ENCODE results near the gene EPB41L4B.

The EPB41L4B gene

DNA sequence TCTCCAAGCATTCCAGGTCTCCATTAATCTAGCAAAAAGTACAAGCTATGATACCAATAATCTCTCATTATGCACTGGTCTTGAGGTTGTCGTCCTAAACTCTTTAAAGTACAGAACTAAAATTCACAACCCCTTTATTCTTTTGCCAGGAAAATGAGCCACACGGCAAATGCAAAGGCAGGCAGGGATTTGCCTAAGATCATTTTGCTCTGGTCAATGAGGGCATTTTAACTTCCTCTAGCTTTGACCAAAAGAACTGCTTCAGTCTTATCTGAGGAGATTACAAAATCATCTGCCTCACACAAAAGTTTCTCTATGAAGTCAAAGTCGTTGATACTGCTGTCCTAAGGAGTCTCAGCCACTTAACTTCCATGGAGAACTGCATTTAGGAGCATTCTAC, 51.8 kb downstream of the EPB41L4B start:
- no peak for DNase-seq

DNA sequence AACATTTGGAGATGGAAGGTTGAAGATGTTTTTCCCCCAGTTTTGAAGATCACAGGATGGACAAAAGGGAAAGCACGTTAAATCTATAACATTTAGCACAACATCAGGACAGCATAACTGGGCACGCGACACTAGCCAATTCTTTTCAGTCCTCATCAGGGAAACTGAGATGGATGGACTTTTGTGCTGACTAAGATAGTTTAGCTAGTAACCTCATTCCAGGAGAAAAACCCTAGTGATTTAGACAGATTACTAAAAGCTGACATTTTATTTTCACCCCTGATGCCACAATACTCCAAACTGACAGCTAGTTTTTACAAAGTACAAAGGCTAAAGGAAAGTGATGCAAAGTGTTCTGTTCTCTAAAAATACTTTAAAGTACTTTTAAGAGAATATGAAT, 53.3 kb downstream of the EPB41L4B start:
- DNase-seq = no peak

DNA sequence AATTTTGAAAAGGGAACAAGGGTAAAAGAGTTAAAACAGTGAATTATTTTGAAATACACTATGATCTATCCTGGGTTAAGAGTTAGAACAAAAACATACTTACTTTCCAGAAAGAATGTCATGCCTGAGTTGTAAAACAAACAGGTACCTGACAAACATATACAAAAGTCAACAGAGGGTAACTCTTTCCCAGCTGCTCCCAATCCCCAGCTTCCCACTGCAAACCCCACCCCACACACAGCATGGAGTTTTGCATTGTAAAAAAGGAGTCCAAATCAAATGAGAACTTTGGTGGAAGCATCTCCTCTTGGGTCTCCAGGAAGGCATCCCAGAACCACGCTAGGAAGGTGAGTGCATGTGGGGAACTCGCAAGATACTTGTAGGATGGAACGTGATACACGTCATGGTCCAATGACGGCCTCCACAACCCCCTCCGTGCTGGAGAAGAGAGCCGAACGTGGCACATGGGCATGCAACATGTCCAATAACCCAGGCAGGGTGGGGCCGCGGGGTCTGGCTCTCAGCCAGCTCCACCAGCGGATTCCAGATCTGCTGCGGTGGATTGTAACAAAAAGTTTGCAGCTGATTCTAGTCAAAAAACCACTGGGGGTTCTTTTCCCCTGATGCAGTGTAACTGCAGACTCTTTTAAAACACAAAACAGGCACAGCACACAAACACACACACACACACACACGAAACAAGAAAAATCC, 55.8 kb downstream of the EPB41L4B start:
- DNase-seq = peak; percentile 13

DNA sequence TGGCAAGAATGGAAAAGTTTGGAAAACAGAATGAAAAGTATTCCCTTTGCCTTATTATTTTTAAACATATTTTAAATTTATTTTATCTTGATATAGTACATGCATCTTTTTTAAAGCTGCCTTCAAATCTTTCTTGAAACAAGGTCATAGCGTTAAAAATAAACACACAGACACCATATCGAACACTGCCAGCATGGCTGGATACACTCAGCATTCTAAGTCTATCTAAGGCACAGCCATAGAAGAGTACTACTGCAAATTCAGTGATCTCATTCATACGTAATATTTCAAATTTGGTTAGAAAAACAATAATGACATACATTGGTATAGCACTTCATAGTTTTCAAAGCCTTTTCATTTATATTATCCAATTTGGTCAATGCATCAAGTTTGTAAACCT, 57.5 kb downstream of the EPB41L4B start:
- DNase-seq = no peak

DNA sequence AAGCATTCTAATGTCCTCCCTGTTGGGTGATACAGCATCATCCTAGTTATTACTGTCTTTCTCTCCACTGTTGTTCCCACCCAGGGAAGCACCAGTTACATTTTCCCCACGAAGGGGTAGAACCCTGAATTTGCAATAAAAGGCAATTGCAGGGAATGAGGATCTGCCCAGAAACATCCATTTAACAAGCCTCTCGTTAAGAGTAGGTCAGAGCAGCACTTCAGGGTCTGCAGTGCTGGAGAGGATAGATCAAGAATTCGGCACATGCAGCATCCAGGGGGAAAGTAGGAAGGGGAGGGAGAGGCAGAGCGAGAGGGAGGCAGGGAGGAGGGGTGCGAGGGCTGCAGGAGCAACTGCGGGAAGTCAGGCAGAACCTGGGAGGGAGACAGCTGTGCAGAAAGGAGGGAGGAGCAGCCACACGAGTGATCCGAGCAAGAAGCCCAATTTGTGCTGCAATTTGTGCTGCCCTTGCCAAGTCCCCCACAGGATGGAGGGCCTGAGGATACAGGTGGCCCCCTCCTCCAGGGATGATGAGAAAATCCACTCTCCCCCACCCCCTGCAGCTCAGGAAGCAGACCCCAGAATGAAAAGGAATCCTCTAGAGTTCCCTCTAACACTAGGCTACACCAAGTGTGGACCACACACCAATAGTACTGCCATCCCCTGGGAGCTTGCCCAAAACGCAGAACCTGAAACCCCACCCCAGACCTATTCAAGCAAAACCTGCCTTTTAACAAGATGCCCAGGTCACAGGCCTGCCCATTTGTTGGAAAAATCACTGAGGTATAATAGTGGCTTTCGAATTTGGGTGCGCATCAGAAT, 62.2 kb downstream of the EPB41L4B start:
- no peak for DNase-seq

DNA sequence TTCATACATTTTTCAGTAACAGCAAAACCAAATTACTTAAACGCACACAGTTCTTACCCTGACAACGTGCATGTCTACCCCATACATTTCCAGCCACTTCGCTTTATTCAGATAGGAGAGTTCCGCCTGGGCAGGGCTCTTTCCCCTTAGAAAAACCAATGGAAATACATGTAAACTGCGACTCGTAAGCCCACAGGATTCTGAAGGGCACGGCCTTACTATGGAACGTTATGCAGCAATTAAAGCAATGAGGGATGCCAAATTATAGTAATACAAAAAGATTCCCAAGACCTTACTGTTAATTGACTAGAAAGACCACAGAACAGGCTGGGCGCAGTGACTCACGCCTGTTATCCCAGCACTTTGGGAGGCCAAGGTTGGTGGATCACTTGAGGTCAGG, 64.5 kb downstream of the EPB41L4B start:
- DNase-seq = no peak

DNA sequence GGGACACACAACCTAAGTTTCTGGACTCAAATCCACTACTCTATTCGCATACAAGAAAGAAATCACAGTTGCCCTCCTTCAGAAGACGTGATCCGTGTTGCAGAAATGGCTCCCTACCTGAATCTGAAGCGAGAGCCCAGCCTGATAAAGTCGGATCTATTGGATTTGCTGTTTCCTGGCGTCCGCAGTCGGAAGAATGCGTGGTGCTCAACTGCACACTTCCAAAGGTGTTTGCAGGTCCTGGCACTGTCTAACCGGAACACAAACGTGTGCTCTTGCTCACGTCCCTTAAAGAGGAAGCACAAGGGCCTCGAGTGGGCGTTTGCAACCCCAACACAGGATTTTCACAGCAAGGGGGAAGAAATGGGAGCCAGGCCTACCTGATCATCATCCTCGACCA, 65.5 kb downstream of the EPB41L4B start:
- no peak for DNase-seq

DNA sequence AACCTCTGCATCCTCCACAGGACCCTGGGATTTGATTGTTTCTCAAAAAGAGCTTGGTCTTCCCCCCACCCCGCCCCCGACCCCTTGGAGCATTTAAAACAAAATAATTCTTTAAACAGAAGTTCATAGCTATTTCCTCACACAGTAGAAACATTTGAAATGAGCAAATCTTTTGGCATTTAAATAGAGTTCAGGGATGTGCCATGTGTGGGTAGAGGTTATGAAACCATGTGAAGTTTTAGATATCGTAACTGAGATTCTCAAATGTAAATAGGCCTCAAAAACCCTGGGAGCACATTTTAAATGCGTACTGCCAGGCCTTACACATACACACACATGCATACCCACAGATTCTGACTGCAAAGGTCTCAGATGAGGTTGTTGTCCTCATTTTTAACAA, 66.5 kb downstream of the EPB41L4B start:
- DNase-seq = no peak

DNA sequence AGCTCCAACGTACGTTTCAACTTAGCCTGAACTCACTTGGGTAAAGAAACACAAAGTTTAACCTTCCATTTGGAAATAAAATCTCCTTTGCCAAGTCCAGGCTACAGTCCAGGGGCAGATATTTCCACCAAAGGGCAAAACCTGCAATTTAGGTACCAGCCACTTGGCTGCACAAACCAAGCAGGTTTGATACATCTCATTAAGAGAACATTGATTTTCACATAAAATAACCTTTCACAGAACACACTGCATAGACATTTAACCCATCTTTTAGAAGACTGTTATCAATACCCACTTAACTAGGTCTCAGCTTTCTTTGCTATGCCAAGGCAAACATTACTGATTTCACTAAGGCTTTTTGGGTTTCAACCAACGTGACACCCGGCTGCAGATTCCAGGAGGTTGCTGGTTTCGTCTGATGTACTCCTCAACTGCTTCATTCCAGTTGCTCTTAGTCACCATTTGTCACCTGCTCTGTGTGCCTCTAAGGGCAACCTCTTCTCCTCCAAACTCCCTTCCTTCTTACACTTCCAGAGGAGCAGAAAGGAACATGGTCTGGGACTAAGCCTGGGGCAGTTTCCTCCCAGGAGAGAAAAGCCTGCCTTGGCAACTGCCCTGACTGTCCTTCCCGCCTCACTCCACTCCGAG, 67.1 kb downstream of the EPB41L4B start:
- no peak for DNase-seq

DNA sequence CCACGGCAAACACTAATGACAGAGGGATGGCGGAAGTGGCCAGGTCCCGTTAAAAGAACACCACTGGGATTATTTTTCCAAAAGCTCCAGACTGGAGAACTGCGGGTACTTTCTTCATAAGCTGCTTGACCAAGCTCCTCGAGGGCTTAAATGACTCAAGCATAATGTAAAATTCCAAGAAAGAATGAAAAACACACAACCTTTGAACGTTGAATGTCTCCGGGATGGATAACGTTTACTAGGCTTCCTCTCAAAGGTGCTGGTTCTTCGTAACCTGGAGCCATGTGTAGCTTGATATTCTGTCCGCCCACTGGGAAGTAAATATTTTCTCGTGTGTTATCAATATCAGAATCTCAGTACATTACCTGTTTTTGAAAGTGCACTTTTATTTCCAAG, 67.6 kb downstream of the EPB41L4B start:
- no peak for DNase-seq

DNA sequence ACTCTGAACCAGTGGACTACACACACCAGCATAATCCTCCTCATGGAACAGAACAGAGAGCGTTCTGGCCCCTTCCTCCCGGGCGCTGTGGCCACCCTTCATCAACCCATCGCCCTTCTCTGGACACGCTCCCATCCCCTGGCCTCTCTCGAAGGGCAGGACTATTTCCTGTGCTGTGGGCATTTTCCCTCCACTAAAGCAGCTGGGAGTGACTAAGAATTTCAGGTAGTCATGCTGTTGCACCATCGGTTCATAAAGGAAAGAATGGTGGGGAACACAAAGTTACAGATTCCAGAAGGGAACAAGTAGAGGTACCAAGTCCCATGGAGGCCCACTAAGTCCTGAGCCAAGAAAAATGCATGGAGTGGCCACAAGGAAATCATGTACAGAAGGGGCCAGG, 68.6 kb downstream of the EPB41L4B start:
- DNase-seq = no peak

DNA sequence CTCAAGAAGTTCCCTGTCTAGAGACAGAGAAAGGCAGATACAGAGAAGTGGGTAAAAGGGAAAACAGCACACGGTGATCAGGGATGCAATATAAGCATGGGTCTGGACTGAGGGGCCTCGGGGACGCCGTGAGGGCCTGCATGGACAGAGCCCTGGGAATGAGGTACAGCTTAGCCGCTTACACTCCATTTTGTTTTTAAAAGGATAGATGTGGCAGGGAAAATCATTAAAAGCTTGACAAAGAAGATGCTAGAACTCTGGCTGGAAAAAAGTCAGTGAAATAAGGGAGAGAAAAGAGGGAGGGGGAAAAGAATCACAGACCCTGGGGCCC, 69.1 kb downstream of the EPB41L4B start:
- no peak for DNase-seq

DNA sequence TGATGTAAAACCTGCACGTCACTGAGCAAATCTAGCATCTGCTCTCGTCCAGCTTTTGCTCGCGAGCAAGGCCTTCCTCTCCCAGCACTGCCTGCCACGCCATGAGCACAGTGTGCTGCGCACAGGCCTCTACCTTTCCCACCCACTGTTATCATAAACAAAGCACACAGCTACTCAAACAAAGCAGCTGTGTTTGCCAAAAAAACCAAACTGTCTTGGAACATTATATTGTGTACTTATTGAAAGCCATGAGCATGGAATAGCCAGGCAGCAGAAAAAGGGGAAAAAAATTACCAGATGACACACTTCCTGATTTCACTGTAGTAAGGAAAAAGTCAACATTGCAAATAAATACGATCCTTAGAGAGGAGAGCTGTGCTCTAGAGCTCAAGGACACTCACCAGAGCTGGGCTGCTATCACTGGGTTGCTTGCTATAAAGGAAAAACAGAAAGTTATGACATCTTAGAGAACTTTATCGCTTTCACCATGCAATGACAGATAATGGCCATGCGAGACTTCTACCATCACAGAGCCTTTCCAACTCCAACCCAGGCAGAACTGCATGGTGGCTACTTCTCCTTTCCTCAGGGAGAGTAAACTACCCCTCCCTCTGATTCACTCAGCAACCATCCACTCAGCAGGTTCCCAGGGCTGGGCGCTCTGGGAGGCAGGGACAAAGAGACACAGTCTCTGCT, 69.6 kb downstream of the EPB41L4B start:
- DNase-seq = peak; percentile 96

DNA sequence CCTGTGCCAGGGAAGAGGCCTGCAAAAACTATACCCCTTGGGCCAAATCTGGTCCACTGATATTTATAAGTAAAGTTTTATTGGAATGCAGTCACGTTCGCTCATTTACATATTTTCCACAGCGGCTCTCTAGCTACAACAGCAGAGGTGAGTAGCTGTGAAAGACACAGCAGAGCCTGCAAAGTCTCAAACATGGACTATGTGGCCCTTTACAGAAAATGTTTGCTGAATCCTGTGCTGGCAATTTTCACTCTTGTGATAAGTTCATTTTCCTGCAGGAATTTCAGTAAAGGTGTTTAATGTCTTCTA, 70.1 kb downstream of the EPB41L4B start:
- DNase-seq = no peak

DNA sequence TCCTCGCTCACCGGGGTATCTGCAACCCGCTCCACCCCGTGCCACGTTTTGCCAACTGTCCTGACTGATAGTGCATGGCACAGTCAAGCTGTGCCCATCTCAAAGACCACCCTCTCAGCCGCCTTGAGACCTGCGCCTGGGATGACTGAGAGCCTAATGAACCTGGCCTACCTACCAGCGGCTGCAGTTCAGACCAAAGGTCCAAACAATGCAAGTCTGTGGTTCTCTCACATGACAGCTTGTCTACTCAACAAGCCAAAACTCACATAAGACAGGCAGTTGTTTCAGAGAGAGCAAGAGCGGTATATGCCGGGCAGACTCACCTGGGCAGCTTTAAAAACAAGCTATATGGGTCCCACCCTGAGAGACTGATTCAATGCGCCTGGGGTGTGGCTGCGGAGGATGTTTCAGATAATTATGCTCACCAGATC, 70.5 kb downstream of the EPB41L4B start:
- peak; percentile 58 for DNase-seq

DNA sequence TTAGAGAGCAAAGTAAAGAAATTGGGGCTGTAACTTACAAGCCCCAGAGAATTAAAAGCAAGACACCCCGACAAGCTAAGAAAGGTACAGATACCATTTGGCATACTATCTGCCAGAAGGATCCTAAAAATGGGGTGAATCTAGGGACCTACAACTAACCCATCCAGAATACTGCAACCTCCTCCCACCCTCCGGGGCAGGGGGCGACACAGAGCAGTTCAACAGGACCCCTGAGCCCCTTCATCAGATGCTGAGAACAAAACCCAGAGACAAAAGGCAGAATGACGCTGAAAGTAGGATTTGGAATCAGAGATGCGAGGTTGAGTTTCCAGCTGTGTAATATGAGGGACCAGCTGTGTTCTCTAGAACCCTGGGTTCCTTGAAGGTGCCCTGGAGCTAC, 71.2 kb downstream of the EPB41L4B start:
- DNase-seq = no peak

DNA sequence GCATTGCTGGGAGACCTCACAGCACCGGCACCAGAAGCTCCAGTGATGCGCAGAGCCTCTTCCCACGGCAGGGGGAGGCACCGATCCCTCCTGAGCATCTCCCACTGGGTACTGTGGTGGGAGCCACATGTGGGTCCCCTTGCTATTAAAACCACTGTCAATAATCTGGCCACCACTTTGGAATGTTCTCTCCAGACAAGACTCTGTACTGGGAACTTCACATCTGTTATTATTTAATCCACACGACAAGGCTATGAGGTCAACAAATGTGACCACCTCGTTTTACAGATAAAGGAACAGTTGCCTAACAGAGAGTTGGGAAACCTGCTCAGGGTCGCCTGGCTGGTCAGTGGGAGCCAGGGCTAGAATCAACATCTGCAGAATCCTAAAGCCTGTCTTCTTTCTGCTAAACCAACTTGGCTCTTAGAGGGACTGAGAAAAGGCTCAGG, 72.7 kb downstream of the EPB41L4B start:
- no peak for DNase-seq

DNA sequence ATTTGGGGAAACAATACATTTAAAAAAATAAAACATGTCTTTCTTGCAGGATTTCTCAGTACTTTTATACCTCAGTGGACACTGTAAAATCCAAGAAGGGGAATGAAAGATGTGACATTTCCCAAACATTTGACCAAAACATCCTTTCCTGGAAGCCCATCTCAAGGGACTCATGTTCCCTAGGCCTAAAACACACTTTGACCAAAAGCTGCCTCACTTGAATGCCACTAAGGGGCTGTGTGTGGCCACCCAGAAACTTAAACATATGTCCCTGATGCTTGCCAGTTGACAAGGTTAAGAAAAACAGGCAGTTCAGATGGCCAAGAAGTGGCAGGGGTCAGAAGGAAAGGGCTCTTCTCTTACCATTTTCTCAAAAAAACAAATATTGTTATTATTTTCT, 73.6 kb downstream of the EPB41L4B start:
- DNase-seq = no peak

DNA sequence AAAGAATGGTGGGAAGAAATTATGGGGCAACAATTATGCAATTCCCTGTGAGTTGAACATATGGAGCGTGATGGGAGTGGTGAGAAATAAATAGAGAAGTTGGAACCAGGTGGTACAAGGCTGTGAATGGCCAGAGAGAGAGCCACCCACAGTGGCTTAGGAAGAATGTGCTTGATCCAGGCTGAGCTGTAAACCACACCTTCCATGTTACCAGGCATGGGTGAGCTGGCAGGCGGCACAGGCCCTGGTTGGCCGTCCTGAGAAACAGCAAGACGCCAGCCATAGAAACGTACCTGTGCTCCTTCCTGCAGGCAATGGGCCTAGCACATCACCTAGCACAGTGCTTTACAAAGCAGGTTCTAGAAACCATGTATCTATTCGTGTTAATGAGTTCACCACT, 74.3 kb downstream of the EPB41L4B start:
- no peak for DNase-seq

DNA sequence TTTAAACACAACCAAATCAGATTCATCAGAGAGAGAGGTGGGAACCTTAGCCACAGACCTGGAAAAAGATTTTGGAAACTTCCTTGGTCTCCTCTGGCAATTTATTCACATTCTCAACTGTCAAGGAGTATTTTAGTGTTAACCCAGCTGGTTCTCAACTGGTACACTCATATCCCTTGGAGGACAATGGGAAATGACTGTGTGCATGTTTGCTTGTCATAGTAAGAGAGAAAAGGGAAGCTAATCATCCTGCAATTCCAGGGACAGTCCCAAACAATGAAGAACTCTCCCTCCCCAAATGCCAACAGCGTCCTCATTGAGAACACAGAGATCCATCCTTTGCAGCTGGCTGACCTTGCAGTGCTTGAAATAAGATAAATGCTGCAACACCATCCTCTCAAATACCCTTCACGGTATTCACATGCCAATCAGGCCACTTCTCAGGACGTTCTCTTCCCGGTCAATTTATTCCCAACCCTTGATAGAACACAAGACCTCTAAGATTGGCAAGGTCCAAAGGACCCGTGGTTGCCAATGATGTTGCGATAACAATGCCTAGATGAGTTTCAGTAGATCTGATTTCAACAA, 75.5 kb downstream of the EPB41L4B start:
- DNase-seq = peak; percentile 32

DNA sequence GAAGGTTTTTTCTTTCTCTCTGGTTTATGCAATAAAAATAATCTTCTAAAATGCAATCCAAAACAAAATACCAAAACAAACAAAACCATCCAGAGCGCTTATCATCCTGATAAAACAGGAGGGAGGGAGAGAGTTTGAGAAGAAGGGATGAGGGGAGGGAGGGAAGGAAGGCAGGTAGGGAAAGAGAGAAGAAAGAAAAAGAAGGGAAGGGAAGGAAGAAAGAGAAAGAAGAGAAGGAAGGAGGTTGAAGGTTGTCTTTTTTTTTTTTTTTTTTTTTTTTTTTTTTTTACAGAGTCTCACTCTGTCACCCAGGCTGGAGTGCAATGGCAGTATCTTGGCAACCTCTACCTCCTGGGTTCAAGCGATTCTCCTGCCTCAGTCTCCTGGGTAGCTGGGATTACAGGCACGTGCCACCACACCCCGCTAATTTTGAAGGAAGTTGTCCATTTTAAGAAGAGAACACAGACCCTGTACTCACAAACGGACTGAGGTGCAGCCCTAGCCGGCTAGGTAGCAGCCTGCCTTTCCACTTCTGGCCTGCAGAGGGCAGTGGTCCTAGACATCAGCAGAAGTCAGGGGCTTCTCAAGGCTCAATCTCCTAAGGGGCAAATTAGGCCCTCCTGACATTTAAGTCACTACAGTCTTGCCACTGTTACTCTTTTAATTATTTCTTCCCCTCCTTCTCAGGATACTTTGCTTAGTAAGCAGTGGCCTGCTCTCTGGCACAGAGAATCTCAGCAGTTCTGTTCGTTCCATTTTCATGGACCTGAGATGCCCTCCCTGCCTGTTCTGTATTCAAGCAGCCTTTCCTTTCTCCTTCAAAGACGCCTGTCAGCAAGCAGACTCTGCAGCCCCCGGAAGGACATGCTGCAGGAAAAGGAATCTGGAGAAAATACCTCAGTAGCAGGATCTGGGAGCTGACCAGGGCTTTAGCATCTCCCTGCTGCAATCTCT, 76.4 kb downstream of the EPB41L4B start:
- DNase-seq = peak; percentile 52

DNA sequence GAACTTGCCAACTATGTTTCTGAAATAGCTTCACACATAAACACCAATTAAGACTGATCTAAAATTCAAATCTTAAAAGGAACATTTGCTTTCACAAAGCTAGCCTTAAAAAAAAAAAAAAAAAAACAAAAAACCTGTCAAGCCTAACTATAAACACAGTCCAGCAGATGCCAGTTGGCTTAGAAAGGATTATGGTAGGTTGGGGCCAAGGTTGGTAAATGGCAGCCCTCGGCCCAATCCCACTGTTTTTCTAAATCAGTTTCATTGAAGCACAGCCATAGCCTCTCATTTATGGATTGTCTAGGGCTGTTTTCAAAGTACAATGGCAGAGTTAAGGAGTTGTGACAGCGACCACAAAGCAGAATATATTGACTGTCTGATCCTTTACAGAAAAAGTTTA, 78.1 kb downstream of the EPB41L4B start:
- DNase-seq = no peak

Data from NCI-H146 (cell line).